Testis (tissue), 3 donors: ENCODE data around the gene OLR1. TPM values are rescaled to one million over a fixed set of nuclear protein-coding genes. Genes with fewer than 3 reads are reported as not detected.
"Not testable (repeated sequence)": the region's sequence is repeated elsewhere in the genome, so short reads cannot be mapped to it uniquely, and the experiment has no call there.

Source experiments
- DNase-seq: peaks from one replicate; pipeline ENCODE4 v3.0.0-alpha.2; 2019
- H3K27ac ChIP-seq, 2 donors: fragments of 200-600 bp; sonication (generic); one replicate each; pipeline ENCODE4 v1.5.1; 2019
- H3K27me3 ChIP-seq: fragments of 200-600 bp; sonication (generic); one replicate; pipeline ENCODE4 v1.5.1; 2019
- H3K36me3 ChIP-seq: fragments of 200-600 bp; sonication (generic); one replicate; pipeline ENCODE4 v1.5.1; 2017; ENCODE audit warnings: low read depth; ENCODE audit errors: missing control alignments
- H3K4me1 ChIP-seq: fragments of 200-600 bp; sonication (generic); one replicate; pipeline ENCODE4 v1.5.1; 2019
- H3K4me3 ChIP-seq, 2 donors: fragments of 200-600 bp; sonication (generic); one replicate each; pipeline ENCODE4 v1.5.1; 2017 to 2019
- H3K9me3 ChIP-seq: fragments of 200-600 bp; sonication (generic); one replicate; pipeline ENCODE4 v1.5.1; 2017
- CTCF ChIP-seq, 3 experiments: fragments of 450-650 bp in 2 of 3; fragments of 200-600 bp in 1 of 3; sonication (generic) in 1 of 3; IDR thresholded peaks; one replicate each; pipeline ENCODE4 v1.5.1; 2016 to 2019; ENCODE audit warnings: antibody characterized with exemption in 3 of 3, mild to moderate bottlenecking in 2 of 3, moderate library complexity in 1 of 3
- POLR2A ChIP-seq: fragments of 450-650 bp; IDR thresholded peaks from one replicate; pipeline ENCODE4 v1.6.1; 2017; ENCODE audit warnings: antibody characterized with exemption, mild to moderate bottlenecking, moderate library complexity
- WGBS, 2 donors: methylation state at CpG; one replicate each; pipeline ENCODE4 v1.1.5; 2018; 5-methylcytosine and 5-hydroxymethylcytosine counted together
- intact Hi-C: fragments of 100-400 bp; cut with DNase I; formaldehyde crosslinking; loops from one replicate; pipeline ENCODE4 v1.15.1; 2023; ENCODE audit warnings: low total_unique reads
- polyA plus RNA-seq: library from polyadenylated mRNA; stranded (reverse); fragments of 350-450 nt; fragmentation: Illumina TruSeq; extraction: RNeasy Lipid Tissue Mini Kit (QIAGEN cat#74804); gene quantifications from one replicate; pipeline ENCODE4 v1.2.3, GENCODE V29; 2014; ENCODE audit warnings: low read depth, low replicate concordance; ENCODE audit not compliant: insufficient read depth
- total RNA-seq, 2 donors: library from RNA; depleted of rRNA; stranded (reverse); fragments of >200 nt; gene quantifications; one replicate each; pipeline ENCODE4 v1.2.3, GENCODE V29; 2016

The OLR1 gene
- total and polyA plus RNA-seq, 3 donors from 2014 or later = 0.87 to 5.9 (median 2.5) TPM

- Histone ChIP-seq H3K27me3 (no peaks in the 10 kb centered on the region), H3K36me3 (no peaks in the 10 kb centered on the region), H3K27ac (no peak overlapping the region), H3K4me3 (no peak overlapping the region), H3K4me1 (no peaks in the 10 kb centered on the region), H3K9me3 (no peaks in the 10 kb centered on the region)
- 25 to 32% methylated on average over 2 of the region's 2 CpGs for WGBS, 2 donors
- intact Hi-C loops = no loop called here
- DNase-seq = no peak
- TF ChIP-seq CTCF (IDR thresholded peaks at IDR 0.05) = no peak
- TF ChIP-seq POLR2A = no peak
Observed at GRCh38 chr12:10191865-10192264, 19.9 kb upstream of the OLR1 start.

GRCh38 chr12:10190558-10191388 lies 18.8 kb upstream of the OLR1 start:
- Histone ChIP-seq H3K27ac (no peak overlapping the region), H3K36me3 (no peaks in the 10 kb centered on the region), H3K9me3 (no peaks in the 10 kb centered on the region), H3K27me3 (no peaks in the 10 kb centered on the region), H3K4me3 (no peak overlapping the region), H3K4me1 (no peaks in the 10 kb centered on the region)
- intact Hi-C loops = no loop called here
- peak; percentile 7 to 63 (median 54) for TF ChIP-seq CTCF (IDR thresholded peaks at IDR 0.05)
- TF ChIP-seq POLR2A = no peak
- DNase-seq = peak; percentile 59
- WGBS, 2 donors = 61 to 63% methylated on average over 13 of the region's 13 CpGs

GRCh38 chr12:10189653-10190052 lies 17.7 kb upstream of the OLR1 start:
- TF ChIP-seq CTCF (IDR thresholded peaks at IDR 0.05) = no peak
- no peak for TF ChIP-seq POLR2A
- peak; percentile 19 for DNase-seq
- WGBS, 2 donors = 54 to 74% methylated on average over 5 of the region's 5 CpGs
- intact Hi-C loops = no loop called here
- Histone ChIP-seq H3K27ac (no peak overlapping the region), H3K36me3 (no peaks in the 10 kb centered on the region), H3K4me3 (no peak overlapping the region), H3K9me3 (no peaks in the 10 kb centered on the region), H3K4me1 (no peaks in the 10 kb centered on the region), H3K27me3 (no peaks in the 10 kb centered on the region)

- H3K4me3 ChIP-seq, DNase-seq, H3K4me1 ChIP-seq, H3K27me3 ChIP-seq, intact Hi-C loops, H3K9me3 ChIP-seq, H3K36me3 ChIP-seq, H3K27ac ChIP-seq: not testable (repeated sequence)
- 89 to 90% methylated on average over 6 of the region's 6 CpGs for WGBS, 2 donors
Observed at GRCh38 chr12:10186958-10187357, 15.0 kb upstream of the OLR1 start.

- TF ChIP-seq CTCF (IDR thresholded peaks at IDR 0.05) (no peak), POLR2A (no peak)
- Histone ChIP-seq H3K9me3 (no peaks in the 10 kb centered on the region), H3K4me3 (no peak overlapping the region), H3K27me3 (no peaks in the 10 kb centered on the region), H3K4me1 (no peaks in the 10 kb centered on the region), H3K27ac (no peak overlapping the region), H3K36me3 (no peaks in the 10 kb centered on the region)
- 67 to 79% methylated on average over 11 of the region's 11 CpGs for WGBS, 2 donors
- peak; percentile 36 for DNase-seq
- intact Hi-C loops = no loop called here
Observed at GRCh38 chr12:10186299-10186698, 14.4 kb upstream of the OLR1 start.
